AG09319 (cell line): ENCODE data around the gene RAB4A.
"Not testable (repeated sequence)": the region's sequence is repeated elsewhere in the genome, so short reads cannot be mapped to it uniquely, and the experiment has no call there.

Experiments used
- DNase-seq: peaks from one replicate; pipeline ENCODE4 v3.0.0-alpha.2; 2010; ENCODE audit warnings: low read depth; ENCODE audit errors: extremely low read depth
- CTCF ChIP-seq: IDR thresholded peaks from 2 replicates; pipeline ENCODE4 v1.5.1; 2011; ENCODE audit warnings: low read depth, mild to moderate bottlenecking, inconsistent platforms, low read length, moderate library complexity

The RAB4A gene

GRCh38 chr1:229286099-229286766, 15.3 kb downstream of the RAB4A start:
- no peak for TF ChIP-seq CTCF
- DNase-seq: no peak

- no peak for DNase-seq
- TF ChIP-seq CTCF: no peak
Measured at GRCh38 chr1:229287267-229287666, 16.4 kb downstream of the RAB4A start.

DNA sequence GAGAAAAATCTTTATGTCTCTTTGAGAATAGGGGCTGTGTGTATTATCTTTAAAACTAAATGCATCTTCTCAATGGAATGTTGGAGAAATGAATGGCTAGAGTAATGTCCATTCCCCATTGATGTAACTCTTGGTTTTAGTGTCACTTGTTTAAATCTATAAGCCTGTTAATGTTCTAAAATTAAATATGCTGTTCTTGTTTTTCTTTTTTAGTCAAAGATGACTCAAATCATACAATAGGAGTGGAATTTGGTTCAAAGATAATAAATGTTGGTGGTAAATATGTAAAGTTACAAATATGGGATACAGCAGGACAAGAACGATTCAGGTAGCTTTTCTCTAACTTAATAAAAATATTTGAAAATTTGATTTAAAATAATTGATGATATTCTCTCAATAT, 17.6 kb downstream of the RAB4A start:
- TF ChIP-seq CTCF: no peak
- no peak for DNase-seq

DNA sequence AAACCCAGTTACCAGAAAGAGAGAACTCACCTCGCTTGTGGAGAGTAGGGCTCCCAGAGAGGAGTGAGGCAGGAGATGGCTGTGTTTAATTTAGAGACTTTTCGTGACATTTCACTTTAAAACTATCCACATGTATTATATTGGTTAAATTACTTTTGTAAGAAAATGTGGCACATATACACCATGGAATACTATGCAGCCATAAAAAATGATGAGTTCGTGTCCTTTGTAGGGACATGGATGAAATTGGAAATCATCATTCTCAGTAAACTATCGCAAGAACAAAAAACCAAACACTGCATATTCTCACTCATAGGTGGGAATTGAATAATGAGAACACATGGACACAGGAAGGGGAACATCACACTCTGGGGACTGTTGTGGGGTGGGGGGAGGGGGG, 20.8 kb downstream of the RAB4A start:
- DNase-seq: not testable (repeated sequence)

- TF ChIP-seq CTCF: no peak
- no peak for DNase-seq
Measured at GRCh38 chr1:229293528-229294204, 22.8 kb downstream of the RAB4A start.

DNA sequence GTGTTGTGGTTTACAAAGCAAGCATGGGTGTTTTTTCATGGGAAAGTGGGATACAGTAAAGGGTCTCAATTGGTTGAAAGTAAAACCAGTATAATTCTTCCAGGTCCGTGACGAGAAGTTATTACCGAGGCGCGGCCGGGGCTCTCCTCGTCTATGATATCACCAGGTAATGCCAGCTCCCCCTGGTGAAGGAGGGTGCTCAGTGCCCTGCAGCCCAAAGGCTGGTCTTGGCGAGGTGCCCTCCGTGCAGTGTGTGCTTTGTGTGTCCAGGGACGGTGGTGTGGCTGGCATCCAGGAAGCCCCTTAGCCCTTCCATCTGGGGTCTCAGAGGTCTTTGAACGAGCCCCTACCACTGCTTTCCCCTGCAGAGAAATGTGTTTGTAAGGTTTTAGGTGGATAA, 24.8 kb downstream of the RAB4A start:
- DNase-seq: no peak

DNA sequence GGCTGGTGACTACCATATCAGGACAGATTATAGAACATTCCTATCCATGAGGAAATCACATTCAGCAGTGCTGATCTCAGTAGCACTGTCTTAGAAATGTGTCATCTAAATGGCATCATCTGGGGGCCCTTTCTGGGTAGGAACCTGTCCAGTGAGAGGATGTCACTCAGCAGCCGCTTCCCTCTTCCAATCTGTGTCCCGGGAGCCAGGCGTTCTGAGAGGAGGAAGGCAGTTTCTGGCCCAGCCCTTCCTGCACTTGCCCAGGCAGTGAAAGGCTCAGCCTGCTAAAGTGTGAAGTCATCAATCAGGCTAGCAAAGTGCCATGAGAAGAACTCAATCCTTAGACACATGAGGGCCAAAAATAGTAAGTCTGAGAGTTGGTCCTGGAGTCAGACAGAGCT, 25.6 kb downstream of the RAB4A start:
- no peak for TF ChIP-seq CTCF

More for the DNA sequence above, 24.8 kb downstream of the RAB4A start:
- no peak for TF ChIP-seq CTCF

DNA sequence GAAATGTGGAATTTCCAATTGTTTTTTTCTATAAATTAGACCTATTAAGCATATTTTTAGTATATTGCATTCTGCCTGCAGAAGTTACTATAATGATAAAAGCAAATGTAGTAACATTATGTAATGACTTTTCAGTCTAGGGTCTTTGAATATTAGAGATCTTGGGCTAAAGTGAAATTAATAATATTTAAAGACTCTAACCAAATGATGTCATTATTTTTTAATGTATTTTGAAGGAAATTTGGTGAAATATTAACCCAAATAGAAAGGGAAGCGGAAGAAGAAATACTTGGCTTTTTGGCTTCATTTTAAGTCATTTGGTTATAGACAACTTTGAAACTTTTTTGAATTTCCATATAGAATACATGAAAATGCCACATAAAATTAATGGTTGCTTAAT, 26.8 kb downstream of the RAB4A start:
- no peak for DNase-seq
- TF ChIP-seq CTCF: no peak

More for the DNA sequence above, 25.6 kb downstream of the RAB4A start:
- no peak for DNase-seq
